WI38 (cell line): ENCODE measurements around the gene DDX10.

Experiments
- H3K4me3 ChIP-seq: 2 replicates; pipeline ENCODE4 v1.5.1; 2011; ENCODE audit warnings: low read depth, mild to moderate bottlenecking, control low read depth, low read length
- TF ChIP-seq, protein P1 (sequence below): IDR thresholded peaks from 2 replicates; pipeline ENCODE4 v1.5.1; 2012; ENCODE audit warnings: low read depth, mild to moderate bottlenecking, control low read depth, low read length

DDX10 gene

DNA sequence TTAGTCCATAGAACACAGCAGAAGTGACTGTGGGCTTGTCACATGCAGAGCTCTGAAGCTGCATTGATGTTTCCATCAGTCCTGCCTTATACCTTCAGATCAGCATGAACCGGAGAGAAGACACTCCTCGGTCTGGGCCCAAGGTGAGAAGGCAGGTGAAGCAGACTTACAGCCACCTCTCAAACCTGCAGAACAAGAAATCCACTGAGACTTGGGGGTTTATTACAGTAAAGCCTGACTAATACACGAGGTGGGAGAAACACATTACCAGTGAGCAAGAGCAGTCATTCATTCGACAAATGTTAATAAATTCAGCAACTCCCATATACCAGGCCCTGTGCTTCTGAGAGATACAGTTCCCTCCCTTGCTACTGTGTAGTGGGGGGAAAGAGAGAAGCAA is 279.0 kb downstream of the DDX10 start:
- TF ChIP-seq, protein P1, sequence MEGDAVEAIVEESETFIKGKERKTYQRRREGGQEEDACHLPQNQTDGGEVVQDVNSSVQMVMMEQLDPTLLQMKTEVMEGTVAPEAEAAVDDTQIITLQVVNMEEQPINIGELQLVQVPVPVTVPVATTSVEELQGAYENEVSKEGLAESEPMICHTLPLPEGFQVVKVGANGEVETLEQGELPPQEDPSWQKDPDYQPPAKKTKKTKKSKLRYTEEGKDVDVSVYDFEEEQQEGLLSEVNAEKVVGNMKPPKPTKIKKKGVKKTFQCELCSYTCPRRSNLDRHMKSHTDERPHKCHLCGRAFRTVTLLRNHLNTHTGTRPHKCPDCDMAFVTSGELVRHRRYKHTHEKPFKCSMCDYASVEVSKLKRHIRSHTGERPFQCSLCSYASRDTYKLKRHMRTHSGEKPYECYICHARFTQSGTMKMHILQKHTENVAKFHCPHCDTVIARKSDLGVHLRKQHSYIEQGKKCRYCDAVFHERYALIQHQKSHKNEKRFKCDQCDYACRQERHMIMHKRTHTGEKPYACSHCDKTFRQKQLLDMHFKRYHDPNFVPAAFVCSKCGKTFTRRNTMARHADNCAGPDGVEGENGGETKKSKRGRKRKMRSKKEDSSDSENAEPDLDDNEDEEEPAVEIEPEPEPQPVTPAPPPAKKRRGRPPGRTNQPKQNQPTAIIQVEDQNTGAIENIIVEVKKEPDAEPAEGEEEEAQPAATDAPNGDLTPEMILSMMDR, result no peak
- no peak overlapping the region for H3K4me3 ChIP-seq

DNA sequence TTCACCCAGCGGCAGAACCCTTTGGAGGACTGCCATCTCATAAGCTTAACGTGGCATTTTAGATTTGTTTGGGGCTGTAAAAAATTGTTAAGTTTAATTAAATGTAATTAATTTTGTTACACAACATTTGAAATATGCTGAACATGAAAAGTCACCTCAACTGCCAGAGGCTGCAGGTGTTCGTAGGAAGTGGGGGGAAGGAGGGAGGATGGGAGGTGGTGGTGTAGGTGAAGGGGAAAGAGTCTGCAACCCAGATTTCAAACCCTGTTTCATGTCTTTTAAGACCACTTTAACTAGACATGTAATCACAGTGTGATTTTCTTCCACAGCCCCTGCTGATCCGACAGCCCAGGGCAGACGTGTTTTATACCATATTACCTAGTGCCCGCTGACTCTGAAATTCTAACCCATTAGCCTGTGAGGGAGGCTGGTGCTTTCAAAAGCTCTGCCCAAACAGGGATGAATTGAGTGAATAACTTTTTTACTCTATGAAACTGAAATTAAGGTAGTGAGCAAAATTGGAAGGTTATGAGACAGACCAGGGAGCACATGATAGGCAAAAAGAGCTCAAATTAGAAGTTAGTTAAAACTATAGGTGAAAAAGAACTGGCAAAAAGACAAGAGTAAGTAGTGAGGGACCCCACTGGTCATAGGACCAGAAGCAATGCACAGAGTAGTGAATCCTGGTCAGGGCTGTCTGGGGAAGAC is 279.8 kb downstream of the DDX10 start:
- H3K4me3 ChIP-seq, result no peak overlapping the region
- TF ChIP-seq, protein P1, result no peak

DNA sequence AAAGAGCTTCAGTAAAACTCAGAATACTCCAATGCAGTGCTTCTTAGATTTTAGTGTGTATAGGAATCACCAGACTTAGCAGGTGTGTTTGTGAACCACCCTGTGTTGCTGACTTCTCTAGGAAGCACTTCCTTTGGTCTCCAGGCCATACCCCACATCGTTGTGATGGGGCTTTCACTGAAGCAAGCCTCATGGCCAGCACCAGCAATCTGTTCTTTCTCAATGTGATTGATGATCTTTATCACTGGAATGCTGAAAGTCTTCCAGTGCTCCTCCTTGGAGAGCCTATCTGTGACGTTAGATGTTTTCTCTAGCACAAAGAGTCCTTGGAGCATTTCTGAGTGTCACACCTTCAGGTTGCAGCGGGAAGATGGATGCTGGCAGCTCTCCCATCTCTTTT is 280.5 kb downstream of the DDX10 start:
- H3K4me3 ChIP-seq, result no peak overlapping the region
- TF ChIP-seq, protein P1, result no peak

DNA sequence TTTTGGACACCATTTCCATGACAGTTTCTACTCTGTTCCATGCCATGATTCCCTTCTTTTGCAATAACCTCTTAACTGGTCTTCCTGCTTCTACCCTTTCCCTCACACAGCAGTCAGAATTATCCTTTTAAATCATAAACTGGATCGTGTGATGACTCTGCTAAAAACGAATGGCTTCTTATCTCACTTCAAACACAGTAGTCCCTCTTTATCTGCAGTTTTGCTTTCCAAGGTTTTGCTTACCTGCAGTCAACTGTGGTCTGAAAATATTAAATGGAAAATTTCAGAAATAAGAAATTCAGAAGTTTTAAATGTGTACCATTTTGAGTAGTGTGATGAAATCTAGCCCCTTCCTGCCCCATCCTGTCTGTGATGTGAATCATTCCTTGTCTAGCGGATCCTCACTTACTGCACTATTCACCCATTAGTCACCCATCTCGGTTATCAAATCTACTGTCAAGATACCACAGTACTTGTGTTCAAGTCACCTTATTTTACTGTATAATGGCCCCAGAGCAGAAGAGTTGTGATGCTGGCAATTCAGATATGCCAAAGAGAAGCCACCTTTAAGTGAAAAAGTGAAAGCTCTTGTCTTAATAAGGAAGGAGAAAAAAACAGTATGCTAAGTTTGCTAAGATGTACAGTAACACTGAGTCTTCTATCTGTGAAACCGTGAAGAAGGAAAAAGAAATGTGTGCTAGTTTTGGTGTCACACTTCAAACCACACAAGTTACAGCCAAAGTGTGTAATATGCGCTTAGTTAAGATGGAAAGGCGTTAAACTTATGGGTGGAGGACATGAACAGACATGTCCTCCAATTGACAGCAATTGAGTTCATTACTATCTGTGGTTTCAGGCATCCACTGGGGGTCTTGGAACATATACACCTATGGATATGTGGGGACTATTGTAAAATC is 283.0 kb downstream of the DDX10 start:
- TF ChIP-seq, protein P1, result no peak

DNA sequence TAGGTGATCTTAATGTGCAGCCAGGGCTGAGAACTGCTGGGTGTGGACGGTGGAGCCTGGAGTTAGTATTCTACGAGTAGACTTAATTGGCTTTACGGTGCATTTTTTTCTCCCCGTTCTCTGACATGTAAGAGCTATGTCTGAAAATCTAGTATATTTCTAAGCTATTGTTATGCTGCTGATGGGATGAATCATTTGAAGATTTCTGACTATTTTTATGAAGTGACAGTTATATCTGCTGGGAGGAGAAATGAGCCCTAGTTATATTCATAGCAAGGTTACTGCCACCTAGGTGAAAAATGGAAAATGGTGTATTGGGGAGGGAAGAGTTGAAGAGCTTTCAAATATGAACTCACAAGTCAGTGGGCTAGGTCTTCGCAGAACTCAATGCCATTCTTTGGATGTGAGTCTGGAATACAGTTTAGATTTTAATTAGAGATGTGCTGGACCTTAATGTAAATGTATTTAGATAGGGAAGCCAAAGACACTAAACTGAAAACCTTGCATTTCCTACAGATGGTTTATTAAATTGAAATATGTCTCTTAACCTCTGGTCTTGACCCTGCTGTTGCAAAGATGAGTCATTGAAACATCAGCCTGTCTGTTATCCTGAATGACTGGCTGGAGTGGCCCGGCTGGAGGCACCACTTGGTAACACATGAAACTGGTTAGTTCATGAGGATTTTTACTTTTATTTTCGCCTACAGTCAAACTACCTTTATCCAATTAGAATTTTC is 293.7 kb downstream of the DDX10 start:
- peak overlapping the region; percentile 8; the same call in 1 of the 2 replicates for H3K4me3 ChIP-seq
- TF ChIP-seq, protein P1, result no peak

More for the DNA sequence above, 283.0 kb downstream of the DDX10 start:
- H3K4me3 ChIP-seq, result no peak overlapping the region

DNA sequence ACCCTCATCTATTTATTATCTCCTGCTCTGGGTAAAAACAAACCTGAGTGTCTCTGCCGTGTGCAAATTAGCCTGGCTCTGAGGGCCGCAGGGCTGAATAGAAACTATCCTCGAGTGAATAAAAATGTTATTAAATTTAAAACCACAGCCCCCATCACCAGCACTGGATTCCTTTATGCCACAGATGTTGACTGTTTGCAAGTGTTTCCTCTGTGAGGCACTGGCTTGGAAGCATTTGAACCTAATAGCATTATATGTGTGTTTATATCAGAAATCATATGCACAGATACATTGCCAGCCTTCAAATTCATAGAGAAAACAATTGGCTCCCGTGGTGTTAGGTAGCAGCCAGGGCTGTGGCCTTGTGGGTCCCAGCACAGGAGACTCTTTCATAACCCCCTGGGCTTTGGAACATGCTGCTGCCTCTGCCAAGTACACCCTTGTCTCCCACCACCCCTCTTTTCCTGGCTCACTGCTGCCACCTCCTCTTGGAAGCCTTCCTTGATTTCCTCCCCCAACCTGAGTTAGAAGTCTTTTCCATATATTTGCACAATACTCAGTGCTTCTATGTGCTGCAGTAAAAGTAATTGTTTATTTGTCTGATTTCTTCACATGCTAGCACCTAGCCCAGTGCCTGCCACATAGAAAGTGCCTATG is 294.4 kb downstream of the DDX10 start:
- H3K4me3 ChIP-seq, result peak overlapping the region; percentile 8; the same call in 1 of the 2 replicates
- TF ChIP-seq, protein P1, result no peak
